HL-60 (cell line): ENCODE results near the gene DGLUCY.

Source experiments
- CTCF ChIP-seq: IDR thresholded peaks from one replicate; pipeline ENCODE4 v1.5.1; 2011; ENCODE audit warnings: low read length, control low read depth, inconsistent platforms; ENCODE audit not compliant: insufficient read depth
- GABPA ChIP-seq: IDR thresholded peaks from 2 replicates; pipeline ENCODE4 v1.6.1; 2012; ENCODE audit warnings: low read depth

GRCh38 chr14:91144425-91145145 lies 30.7 kb downstream of the DGLUCY start:
- TF ChIP-seq GABPA, result no peak
- no peak for TF ChIP-seq CTCF
